GM12875 (cell line): ENCODE data around the gene SHMT2.
"Not testable (repeated sequence)": the region's sequence is repeated elsewhere in the genome, so short reads cannot be mapped to it uniquely, and the experiment has no call there.

ENCODE experiments used
- H3K4me3 ChIP-seq: one replicate; pipeline ENCODE4 v1.5.1; 2011; ENCODE audit warnings: low read depth, low read length, control low read depth
- CTCF ChIP-seq: IDR thresholded peaks from 2 replicates; pipeline ENCODE4 v1.5.1; 2011; ENCODE audit warnings: low read depth, mild to moderate bottlenecking, control low read depth, inconsistent platforms, low read length, moderate library complexity, borderline replicate concordance; ENCODE audit not compliant: insufficient read depth

Gene SHMT2

GRCh38 chr12:57268264-57268663 is 38.8 kb downstream of the SHMT2 start:
- no peak for TF ChIP-seq CTCF
- H3K4me3 ChIP-seq = no peak overlapping the region

GRCh38 chr12:57270966-57271470 is 41.5 kb downstream of the SHMT2 start:
- TF ChIP-seq CTCF = no peak
- no peak overlapping the region for H3K4me3 ChIP-seq

- TF ChIP-seq CTCF = no peak
- H3K4me3 ChIP-seq = no peak overlapping the region
Observed at GRCh38 chr12:57272337-57273151, 43.0 kb downstream of the SHMT2 start.

- no peak for TF ChIP-seq CTCF
Observed at GRCh38 chr12:57273516-57273915, 44.0 kb downstream of the SHMT2 start.

GRCh38 chr12:57276233-57276632 is 46.7 kb downstream of the SHMT2 start:
- H3K4me3 ChIP-seq = not testable (repeated sequence)

More at GRCh38 chr12:57273516-57273915, 44.0 kb downstream of the SHMT2 start:
- no peak overlapping the region for H3K4me3 ChIP-seq

GRCh38 chr12:57276935-57277563 is 47.5 kb downstream of the SHMT2 start:
- TF ChIP-seq CTCF = peak; percentile 25; the same call in 1 of the 2 replicates
- H3K4me3 ChIP-seq = no peak overlapping the region

GRCh38 chr12:57278465-57279381 is 49.2 kb downstream of the SHMT2 start:
- no peak overlapping the region for H3K4me3 ChIP-seq
- no peak for TF ChIP-seq CTCF
